Measurements from ENCODE around the gene WFDC2. TPM values are rescaled to one million over a fixed set of nuclear protein-coding genes. Genes with fewer than 3 reads are reported as not detected.

Gene WFDC2
- total and polyA plus RNA-seq, 2 of the 8 experiments (the other 6 are each of a cell fraction or from before 2014, with no cell fraction given), result 77.9 to 137 TPM

DNA sequence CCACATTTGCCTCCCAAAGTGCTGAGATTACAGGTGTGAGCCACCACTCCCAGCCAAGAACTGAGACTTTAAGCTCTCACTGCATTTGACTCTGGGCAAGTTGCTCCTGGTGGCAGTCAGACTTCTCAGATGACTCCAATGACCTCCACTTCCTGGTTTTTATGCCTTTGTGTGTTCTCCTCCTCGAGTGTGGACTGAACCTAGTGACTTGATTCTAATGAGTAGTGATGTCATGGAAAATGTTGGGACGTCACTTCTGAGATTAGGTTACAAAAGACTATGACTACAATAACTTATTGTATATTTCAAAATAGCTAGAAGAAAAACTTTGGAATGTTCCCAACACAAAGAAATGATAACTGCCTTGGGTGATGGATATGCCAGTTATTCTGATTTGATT lies 33.9 kb downstream of the WFDC2 start (continued):
- TF ChIP-seq, protein P1, sequence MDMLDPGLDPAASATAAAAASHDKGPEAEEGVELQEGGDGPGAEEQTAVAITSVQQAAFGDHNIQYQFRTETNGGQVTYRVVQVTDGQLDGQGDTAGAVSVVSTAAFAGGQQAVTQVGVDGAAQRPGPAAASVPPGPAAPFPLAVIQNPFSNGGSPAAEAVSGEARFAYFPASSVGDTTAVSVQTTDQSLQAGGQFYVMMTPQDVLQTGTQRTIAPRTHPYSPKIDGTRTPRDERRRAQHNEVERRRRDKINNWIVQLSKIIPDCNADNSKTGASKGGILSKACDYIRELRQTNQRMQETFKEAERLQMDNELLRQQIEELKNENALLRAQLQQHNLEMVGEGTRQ (IDR thresholded peaks at IDR 0.05; ENCODE audit: low read length), result no peak
- TF ChIP-seq BACH1 (IDR thresholded peaks at IDR 0.05; ENCODE audit: low read length) (no peak), GABPA (IDR thresholded peaks at IDR 0.05; ENCODE audit: borderline replicate concordance, insufficient read depth, low read length) (no peak)

All from H1 (cell line).